PC-9 (cell line): ENCODE results near the gene EIF4E1B.

ENCODE experiments used
- CTCF ChIP-seq: fragments of 200-600 bp; sonication (generic); conservative IDR thresholded peaks from 2 replicates; pipeline ENCODE4 v1.6.1; 2017; ENCODE audit warnings: mixed run types, antibody characterized with exemption, mild to moderate bottlenecking, moderate library complexity
- EZH2 ChIP-seq: fragments of 200-600 bp; sonication (generic); IDR thresholded peaks from 2 replicates; pipeline ENCODE4 v1.8.0; 2017; ENCODE audit warnings: antibody characterized with exemption, low read depth

GRCh38 chr5:176603091-176603490 is 27.4 kb upstream of the EIF4E1B start:
- TF ChIP-seq CTCF (no peak), EZH2 (no peak)
